ENCODE measurements around the gene CUL3. TPM values are rescaled to one million over a fixed set of nuclear protein-coding genes. Genes with fewer than 3 reads are reported as not detected.

CUL3 gene
- total and polyA plus RNA-seq, 2 of the 8 experiments (the other 6 are each of a cell fraction or from before 2014, with no cell fraction given) = 28.5 to 113 TPM

- Histone ChIP-seq H3K36me3 (ENCODE audit: control insufficient read depth in 2 of 4, insufficient read depth in 4 of 4, low read length in 3 of 4) (no peaks in the 10 kb centered on the region), H3K23ac (ENCODE audit: insufficient read length) (no peak overlapping the region), H3K23me2 (ENCODE audit: low read depth, low read length) (peaks cover 14% of the 10 kb centered on the region), H3K4me2 (ENCODE audit: insufficient read depth in 1 of 2, low read depth in 2 of 2, low read length in 2 of 2) (peak overlapping the region; percentile 60 to 91), H2BK15ac (ENCODE audit: low read length) (no peak overlapping the region), H3K4me3 (ENCODE audit: extremely low read depth in 1 of 4, insufficient read depth in 2 of 4, low read depth in 3 of 4, low read length in 4 of 4) (peak overlapping the region; percentile 87 to 99 (median 96)), H3K18ac (ENCODE audit: extremely low read depth, low read length) (no peak overlapping the region), H2BK120ac (replicated peaks; ENCODE audit: low read depth, low read length) (no peak overlapping the region), H2BK5ac (ENCODE audit: low read depth, low read length) (peak overlapping the region; percentile 91), H2BK12ac (ENCODE audit: low read depth, low read length) (no peak overlapping the region), H4K5ac (ENCODE audit: insufficient read length, low read depth, low read length) (peak overlapping the region; percentile 83), H3K4me1 (replicated peaks in 1 of 4; ENCODE audit: control insufficient read depth in 3 of 4, insufficient read depth in 4 of 4, low read length in 3 of 4) (peaks cover 0 to 12% (median 2%) of the 10 kb centered on the region in 4 experiments; a peak in 2 of 7 replicates), H3K9ac (replicated peaks in 1 of 4; ENCODE audit: extremely low read depth in 1 of 4, low read depth in 3 of 4, low read length in 3 of 4) (peak overlapping the region; percentile 68 to 95 (median 88)), H2BK20ac (ENCODE audit: low read length) (no peak overlapping the region), H3K27me3 (replicated peaks in 1 of 4; ENCODE audit: control insufficient read depth in 3 of 4, extremely low read depth in 1 of 4, insufficient read depth in 3 of 4, low read length in 3 of 4) (no peaks in the 10 kb centered on the region), H2AFZ (ENCODE audit: low read length) (no peak overlapping the region), H2AK5ac (ENCODE audit: low read depth, low read length) (no peak overlapping the region), H3K9me3 (ENCODE audit: insufficient read depth in 2 of 2, low read depth in 1 of 2, low read length in 1 of 2) (no peaks in the 10 kb centered on the region), H3K27ac (ENCODE audit: low read depth, low read length) (peak overlapping the region; percentile 83; the same call in 1 of the 2 replicates), H3K14ac (ENCODE audit: insufficient read length) (no peak overlapping the region), H3K4ac (replicated peaks; ENCODE audit: insufficient read length, low read depth, low read length) (no peak overlapping the region), H4K91ac (replicated peaks; ENCODE audit: insufficient read length, low read length) (no peak overlapping the region), H3K56ac (replicated peaks; ENCODE audit: insufficient read length, low read depth, low read length) (no peak overlapping the region), H4K8ac (ENCODE audit: extremely low read depth, insufficient read depth, low read length) (peak overlapping the region; percentile 97; the same call in 1 of the 2 replicates), H3K79me2 (ENCODE audit: control insufficient read depth in 1 of 2, insufficient read depth in 2 of 2, low read length in 2 of 2) (peaks cover 31 to 49% of the 10 kb centered on the region in 2 experiments), H3K79me1 (ENCODE audit: low read depth, low read length) (no peaks in the 10 kb centered on the region), H4K20me1 (replicated peaks in 1 of 2; ENCODE audit: control insufficient read depth in 1 of 2, insufficient read depth in 2 of 2, low read length in 2 of 2) (peaks cover 6 to 13% of the 10 kb centered on the region in 2 experiments)
- POLR2A ChIA-PET (ENCODE audit: partially characterized antibody) = interaction anchor here (0.9 to 2.5 kb wide), 4 partner anchors 13 to 103 kb away, joined by 3 to 9 read pairs (median 4); no protein-coding TSS in a partner anchor
- 1% methylated on average over 34 of the region's 62 CpGs; no CpG with 5 or more reads in 1 of the 2 experiments for WGBS, 2 experiments (ENCODE audit: extremely low coverage in 1 of 2, insufficient coverage in 1 of 2, insufficient read length in 1 of 2, insufficient replicate concordance in 2 of 2, low coverage in 1 of 2, low lambda C conversion rate in 2 of 2, missing lambda C conversion rate in 1 of 2)
- FAIRE-seq (no peak), DNase-seq (ENCODE audit: low read depth in 1 of 2, low spot score in 2 of 2) (no peak)
- CTCF ChIA-PET (ENCODE audit: partially characterized antibody) = interaction anchor here (0.7 kb wide), 1 partner anchor 197 kb away, joined by 3 read pairs; no protein-coding TSS in a partner anchor
- TF ChIP-seq CHD2 (IDR thresholded peaks at IDR 0.05; ENCODE audit: low read length) (no peak), POLR2A (IDR thresholded peaks at IDR 0.05; ENCODE audit: control extremely low read depth in 1 of 2, low read depth in 2 of 2, low read length in 2 of 2) (0 out of 3 replicates have a peak, but pooled peaks of 1 of the 2 experiments have one; percentile 14), USF2 (IDR thresholded peaks at IDR 0.05; ENCODE audit: low read length) (no peak), BRCA1 (IDR thresholded peaks at IDR 0.05; ENCODE audit: low read depth, low read length) (no peak), TCF12 (IDR thresholded peaks at IDR 0.05; ENCODE audit: low read depth, low read length) (no peak), TAF7 (optimal IDR thresholded peaks at IDR 0.05; ENCODE audit: borderline replicate concordance, low read depth, low read length) (no peak), KDM4A (IDR thresholded peaks at IDR 0.05; ENCODE audit: low read depth, low read length, severe bottlenecking) (peak; percentile 40), EP300 (IDR thresholded peaks at IDR 0.05; ENCODE audit: borderline replicate concordance in 1 of 2, low read depth in 2 of 2, low read length in 2 of 2) (no peak), EGR1 (IDR thresholded peaks at IDR 0.05; ENCODE audit: borderline replicate concordance, low read depth, low read length) (no peak), BACH1 (IDR thresholded peaks at IDR 0.05; ENCODE audit: low read length) (no peak), PHF8 (conservative IDR thresholded peaks at IDR 0.05; ENCODE audit: low read depth, low read length) (peak; percentile 73; the same call in 1 of the 2 replicates), CHD1 (IDR thresholded peaks at IDR 0.05; ENCODE audit: low read depth, low read length) (no peak), MAFK (IDR thresholded peaks at IDR 0.05; ENCODE audit: low read depth, low read length) (no peak)
Measured at GRCh38 chr2:224584785-224585210, 365 bp downstream of the CUL3 start.

Data from H1 (cell line).